Keratinocyte (primary cell): ENCODE measurements around the gene CPEB4. TPM values are rescaled to one million over a fixed set of nuclear protein-coding genes. Genes with fewer than 3 reads are reported as not detected.

Source experiments
- DNase-seq: peaks from one replicate; pipeline ENCODE4 v3.0.0-alpha.2; 2011; ENCODE audit warnings: low read depth, missing footprints, low spot score
- FAIRE-seq: peaks from 2 replicates; lab custom pipeline; 2011; peaks lifted over from hg19 to GRCh38; lab: Jason Lieb, UNC
- H2AFZ ChIP-seq: 2 replicates; pipeline ENCODE4 v1.6.0; 2012; ENCODE audit warnings: low read length, control low read depth, inconsistent platforms; ENCODE audit not compliant: control insufficient read depth
- H3K27ac ChIP-seq: 2 replicates; pipeline ENCODE4 v1.5.1; 2011; ENCODE audit warnings: low read length; ENCODE audit not compliant: control insufficient read depth, insufficient read depth
- H3K27me3 ChIP-seq: 3 replicates; pipeline ENCODE4 v1.6.0; 2011; ENCODE audit warnings: low read length; ENCODE audit not compliant: control insufficient read depth, insufficient read depth; ENCODE audit errors: extremely low read depth
- H3K36me3 ChIP-seq, 2 experiments: 2 replicates in 1 of 2; 3 replicates in 1 of 2; pipeline ENCODE4 v1.5.1; 2011; ENCODE audit warnings: low read length in 2 of 2, mild to moderate bottlenecking in 1 of 2; ENCODE audit not compliant: control insufficient read depth in 2 of 2, insufficient read depth in 2 of 2; ENCODE audit errors: extremely low read depth in 1 of 2
- H3K4me1 ChIP-seq: 3 replicates; pipeline ENCODE4 v1.5.1; 2011; ENCODE audit warnings: low read length; ENCODE audit not compliant: control insufficient read depth, insufficient read depth; ENCODE audit errors: extremely low read depth
- H3K4me2 ChIP-seq: 3 replicates; pipeline ENCODE4 v1.6.0; 2011; ENCODE audit warnings: low read depth, low read length; ENCODE audit not compliant: control insufficient read depth, insufficient read depth; ENCODE audit errors: extremely low read depth
- H3K4me3 ChIP-seq, 3 experiments: fragments of 200-600 bp in 1 of 3; sonication (generic) in 1 of 3; 2 replicates in 2 of 3; 3 replicates in 1 of 3; pipeline ENCODE4 v1.5.1; 2011 to 2016; ENCODE audit warnings: low read length in 3 of 3, mild to moderate bottlenecking in 3 of 3, control low read depth in 2 of 3, inconsistent platforms in 1 of 3, low read depth in 1 of 3, mixed read lengths in 1 of 3, mixed run types in 1 of 3, moderate library complexity in 1 of 3; ENCODE audit not compliant: control insufficient read depth in 2 of 3, insufficient read depth in 2 of 3; ENCODE audit errors: extremely low read depth in 1 of 3
- H3K79me2 ChIP-seq: 2 replicates; pipeline ENCODE4 v1.6.0; 2012; ENCODE audit warnings: low read length; ENCODE audit not compliant: control insufficient read depth, insufficient read depth
- H3K9ac ChIP-seq: 3 replicates; pipeline ENCODE4 v1.6.0; 2011; ENCODE audit warnings: low read length; ENCODE audit not compliant: control insufficient read depth, insufficient read depth; ENCODE audit errors: extremely low read depth
- H3K9me1 ChIP-seq: 3 replicates; pipeline ENCODE4 v1.6.0; 2011; ENCODE audit warnings: low read length; ENCODE audit not compliant: control insufficient read depth, insufficient read depth; ENCODE audit errors: extremely low read depth
- H3K9me3 ChIP-seq: 2 replicates; pipeline ENCODE4 v1.5.1; 2012; ENCODE audit warnings: low read depth, low read length; ENCODE audit not compliant: control insufficient read depth
- H4K20me1 ChIP-seq: 3 replicates; pipeline ENCODE4 v1.6.0; 2011; ENCODE audit warnings: low read length; ENCODE audit not compliant: control insufficient read depth, insufficient read depth; ENCODE audit errors: extremely low read depth
- CTCF ChIP-seq, 3 experiments: IDR thresholded peaks in 1 of 3; conservative IDR thresholded peaks in 1 of 3; optimal IDR thresholded peaks in 1 of 3; 2 replicates in 2 of 3; 3 replicates in 1 of 3; pipeline versions ENCODE3 to v1.5.1; 2011; ENCODE audit warnings: low read length in 3 of 3, mild to moderate bottlenecking in 3 of 3, moderate library complexity in 2 of 3, control low read depth in 1 of 3, inconsistent platforms in 1 of 3; ENCODE audit not compliant: insufficient read depth in 2 of 3; ENCODE audit errors: extremely low read depth in 1 of 3
- EZH2 ChIP-seq: IDR thresholded peaks from one replicate; pipeline ENCODE4 v1.6.1; 2012; ENCODE audit warnings: inconsistent platforms, mild to moderate bottlenecking, low read length, moderate library complexity
- dilution Hi-C: fragments of 300-500 bp; cut with MboI; formaldehyde crosslinking; loops from one replicate; pipeline ENCODE4 v1.7.0; 2020; ENCODE audit warnings: low sequenced_read_pairs; ENCODE audit not compliant: extremely low pct_ligation_motif_present
- polyA plus RNA-seq, 5 experiments: library from polyadenylated mRNA; depleted of rRNA in 3 of 5; stranded (reverse) in 3 of 5; stranded (forward) in 1 of 5; unstranded in 1 of 5; fragments of >200 nt; gene quantifications; 1 replicate in 1 of 5; 2 replicates in 3 of 5; 3 replicates in 1 of 5; pipeline versions ENCODE4 v1.2.1 to v1.2.3, GENCODE V29; 2011 to 2012; ENCODE audit warnings: missing spikeins in 2 of 5, low read depth in 1 of 5, low replicate concordance in 1 of 5

Gene CPEB4
- polyA plus RNA-seq, 1 donor (not counting 4 experiments of a cell fraction or from before 2014, with no cell fraction given), result 13.8 TPM

GRCh38 chr5:174000076-174000475, 111.9 kb downstream of the CPEB4 start:
- no peak for DNase-seq
- H3K9me1 ChIP-seq, result no peaks in the 10 kb centered on the region
- H3K4me3 ChIP-seq, result no peak overlapping the region
- dilution Hi-C loops, result no loop called here
- no peak for FAIRE-seq
- no peak overlapping the region for H2AFZ ChIP-seq
- H3K79me2 ChIP-seq, result no peaks in the 10 kb centered on the region
- H3K4me2 ChIP-seq, result no peak overlapping the region
- H3K36me3 ChIP-seq, result no peaks in the 10 kb centered on the region
- TF ChIP-seq EZH2 (no peak), CTCF (optimal IDR thresholded peaks at IDR 0.05 in 1 of 3, IDR thresholded peaks at IDR 0.05 in 1 of 3, conservative IDR thresholded peaks at IDR 0.05 in 1 of 3; ENCODE audit: extremely low read depth in 1 of 3, insufficient read depth in 2 of 3, low read length in 3 of 3) (no peak)
- no peak overlapping the region for H3K9ac ChIP-seq
- no peaks in the 10 kb centered on the region for H3K4me1 ChIP-seq
- H4K20me1 ChIP-seq, result no peaks in the 10 kb centered on the region
- no peaks in the 10 kb centered on the region for H3K27me3 ChIP-seq
- H3K9me3 ChIP-seq, result no peaks in the 10 kb centered on the region
- H3K27ac ChIP-seq, result no peak overlapping the region

- H3K4me3 ChIP-seq, result no peak overlapping the region
- DNase-seq (no peak), FAIRE-seq (no peak)
- no peak for TF ChIP-seq EZH2
- no peak for TF ChIP-seq CTCF (optimal IDR thresholded peaks at IDR 0.05 in 1 of 3, IDR thresholded peaks at IDR 0.05 in 1 of 3, conservative IDR thresholded peaks at IDR 0.05 in 1 of 3; ENCODE audit: extremely low read depth in 1 of 3, insufficient read depth in 2 of 3, low read length in 3 of 3)
- H3K79me2 ChIP-seq, result no peaks in the 10 kb centered on the region
- H3K9me1 ChIP-seq, result no peaks in the 10 kb centered on the region
- no peak overlapping the region for H3K27ac ChIP-seq
- H3K4me2 ChIP-seq, result no peak overlapping the region
- dilution Hi-C loops, result no loop called here
- H3K36me3 ChIP-seq, result no peaks in the 10 kb centered on the region
- no peaks in the 10 kb centered on the region for H4K20me1 ChIP-seq
- H2AFZ ChIP-seq, result no peak overlapping the region
- no peaks in the 10 kb centered on the region for H3K4me1 ChIP-seq
- H3K9ac ChIP-seq, result no peak overlapping the region
- no peaks in the 10 kb centered on the region for H3K27me3 ChIP-seq
- H3K9me3 ChIP-seq, result no peaks in the 10 kb centered on the region
These were observed 115.6 kb downstream of the CPEB4 start for GRCh38 chr5:174003795-174004194.
